VCaP (cell line): ENCODE data around the gene ZNF615.
A peak's percentile ranks its signal among the peaks of the same experiment; 100 is the strongest.

ENCODE experiments used
- H3K27ac ChIP-seq: fragments of 450-650 bp; 2 replicates; pipeline ENCODE4 v1.5.1; 2017
- CTCF ChIP-seq: fragments of 450-650 bp; conservative IDR thresholded peaks from 2 replicates; pipeline ENCODE4 v1.5.1; 2017; ENCODE audit warnings: mild to moderate bottlenecking, moderate library complexity

ZNF615 gene

GRCh38 chr19:51976852-51977251 lies 31.2 kb downstream of the ZNF615 start:
- peak; percentile 70 for TF ChIP-seq CTCF
- H3K27ac ChIP-seq: peak overlapping the region; percentile 99

- H3K27ac ChIP-seq: peak overlapping the region; percentile 99
These were observed 32.2 kb downstream of the ZNF615 start for GRCh38 chr19:51975787-51976186.

- H3K27ac ChIP-seq: no peak overlapping the region
- TF ChIP-seq CTCF: no peak
These were observed 36.4 kb downstream of the ZNF615 start for GRCh38 chr19:51971624-51972023.

- TF ChIP-seq CTCF: no peak
- no peak overlapping the region for H3K27ac ChIP-seq
These were observed 37.3 kb downstream of the ZNF615 start for GRCh38 chr19:51970718-51971117.

GRCh38 chr19:51965583-51965982 lies 42.4 kb downstream of the ZNF615 start:
- no peak for TF ChIP-seq CTCF
- H3K27ac ChIP-seq: peak overlapping the region; percentile 100

- H3K27ac ChIP-seq: peak overlapping the region; percentile 100
These were observed 47.3 kb downstream of the ZNF615 start for GRCh38 chr19:51960621-51961233.

GRCh38 chr19:51959791-51960190 lies 48.2 kb downstream of the ZNF615 start:
- peak overlapping the region; percentile 100 for H3K27ac ChIP-seq
- TF ChIP-seq CTCF: no peak

- peak overlapping the region; percentile 100 for H3K27ac ChIP-seq
These were observed 50.2 kb downstream of the ZNF615 start for GRCh38 chr19:51957846-51958245.

- TF ChIP-seq CTCF: no peak
These were observed 59.0 kb downstream of the ZNF615 start for GRCh38 chr19:51948975-51949374.

More at GRCh38 chr19:51948975-51949374, 59.0 kb downstream of the ZNF615 start:
- H3K27ac ChIP-seq: peak overlapping the region; percentile 9; the same call in 1 of the 2 replicates
